ENCODE measurements around the gene FBXW7. TPM values are rescaled to one million over a fixed set of nuclear protein-coding genes. Genes with fewer than 3 reads are reported as not detected.

Gene FBXW7
- total RNA-seq, 2 donors from 2014 or later = 34.5 to 40.5 TPM

DNA sequence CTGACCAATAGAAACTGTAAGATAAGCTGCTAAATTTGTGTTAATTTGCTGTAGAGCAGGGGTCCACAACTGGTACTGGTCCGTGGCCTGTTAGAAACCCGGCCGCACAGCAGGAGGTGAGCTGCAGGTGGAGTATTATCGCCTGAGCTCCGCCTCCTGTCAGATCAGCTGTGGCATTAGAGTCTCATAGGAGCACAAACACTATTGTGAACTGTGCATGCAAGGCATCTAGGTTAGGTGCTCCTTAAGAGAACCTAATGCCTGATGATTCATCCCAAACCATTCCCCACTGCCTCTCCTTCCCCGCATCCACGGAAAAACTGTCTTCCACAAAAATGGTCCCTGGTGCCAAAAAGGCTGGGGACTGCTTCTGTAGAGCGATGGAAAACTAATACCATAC is 19.7 kb downstream of the FBXW7 start:
- H3K9me3 ChIP-seq = no peaks in the 10 kb centered on the region
- WGBS, 2 donors = 93 to 97% methylated on average over 8 of the region's 8 CpGs
- no peak overlapping the region for H3K27ac ChIP-seq
- intact Hi-C loops (cut with DNase I) = no loop called here
- no peaks in the 10 kb centered on the region for H3K27me3 ChIP-seq
- no peaks in the 10 kb centered on the region for H3K36me3 ChIP-seq (replicated peaks in 1 of 2; ENCODE audit: insufficient read depth in 1 of 2, low read depth in 2 of 2)
- H3K4me1 ChIP-seq = no peaks in the 10 kb centered on the region
- TF ChIP-seq CTCF (IDR thresholded peaks at IDR 0.05) = no peak
- TF ChIP-seq POLR2A (IDR thresholded peaks at IDR 0.05) = no peak
- no peak for DNase-seq
- no peak for ATAC-seq
- H3K4me3 ChIP-seq = no peak overlapping the region

- intact Hi-C loops (cut with DNase I) = no loop called here
- Histone ChIP-seq H3K36me3 (replicated peaks in 1 of 2; ENCODE audit: insufficient read depth in 1 of 2, low read depth in 2 of 2) (no peaks in the 10 kb centered on the region), H3K4me1 (no peaks in the 10 kb centered on the region), H3K27me3 (no peaks in the 10 kb centered on the region), H3K4me3 (no peak overlapping the region), H3K9me3 (no peaks in the 10 kb centered on the region), H3K27ac (no peak overlapping the region)
- WGBS, 2 donors = 80 to 91% methylated on average over 2 of the region's 2 CpGs
- no peak for DNase-seq
- no peak for ATAC-seq
- no peak for TF ChIP-seq POLR2A (IDR thresholded peaks at IDR 0.05)
- no peak for TF ChIP-seq CTCF (IDR thresholded peaks at IDR 0.05)
Observed at GRCh38 chr4:152515678-152516077, 20.2 kb downstream of the FBXW7 start.

GRCh38 chr4:152514356-152514755 is 21.5 kb downstream of the FBXW7 start:
- no peak overlapping the region for H3K27ac ChIP-seq
- no peak for DNase-seq
- no peaks in the 10 kb centered on the region for H3K4me1 ChIP-seq
- no peaks in the 10 kb centered on the region for H3K27me3 ChIP-seq
- ATAC-seq = no peak
- H3K9me3 ChIP-seq = no peaks in the 10 kb centered on the region
- no peak overlapping the region for H3K4me3 ChIP-seq
- no peaks in the 10 kb centered on the region for H3K36me3 ChIP-seq (replicated peaks in 1 of 2; ENCODE audit: insufficient read depth in 1 of 2, low read depth in 2 of 2)
- intact Hi-C loops (cut with DNase I) = no loop called here
- TF ChIP-seq CTCF (IDR thresholded peaks at IDR 0.05) (no peak), POLR2A (IDR thresholded peaks at IDR 0.05) (no peak)

DNA sequence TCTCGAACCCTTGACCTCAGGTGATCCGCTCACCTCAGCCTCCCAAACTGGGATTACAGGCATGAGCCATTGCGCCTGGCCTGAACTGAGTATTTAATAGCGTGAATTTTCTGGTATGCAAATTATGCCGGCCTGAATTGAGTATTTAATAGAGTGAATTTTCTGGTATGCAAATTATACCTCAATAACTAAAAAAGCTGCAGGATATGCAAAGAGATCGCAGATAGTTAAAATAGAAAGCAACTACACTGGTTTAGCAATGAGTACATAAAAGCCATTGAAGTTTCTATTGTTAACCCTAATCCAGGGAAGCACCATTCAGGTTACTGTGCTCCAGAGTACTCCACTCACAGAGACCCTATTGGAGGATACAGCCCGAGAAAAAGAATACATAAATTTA is 22.8 kb downstream of the FBXW7 start:
- Histone ChIP-seq H3K9me3 (no peaks in the 10 kb centered on the region), H3K4me3 (no peak overlapping the region), H3K36me3 (replicated peaks in 1 of 2; ENCODE audit: insufficient read depth in 1 of 2, low read depth in 2 of 2) (no peaks in the 10 kb centered on the region), H3K27me3 (no peaks in the 10 kb centered on the region), H3K27ac (no peak overlapping the region), H3K4me1 (no peaks in the 10 kb centered on the region)
- no peak for ATAC-seq
- no peak for TF ChIP-seq POLR2A (IDR thresholded peaks at IDR 0.05)
- no peak for TF ChIP-seq CTCF (IDR thresholded peaks at IDR 0.05)
- DNase-seq = no peak
- WGBS, 2 donors = 94 to 95% methylated on average over 7 of the region's 7 CpGs
- intact Hi-C loops (cut with DNase I) = no loop called here

DNA sequence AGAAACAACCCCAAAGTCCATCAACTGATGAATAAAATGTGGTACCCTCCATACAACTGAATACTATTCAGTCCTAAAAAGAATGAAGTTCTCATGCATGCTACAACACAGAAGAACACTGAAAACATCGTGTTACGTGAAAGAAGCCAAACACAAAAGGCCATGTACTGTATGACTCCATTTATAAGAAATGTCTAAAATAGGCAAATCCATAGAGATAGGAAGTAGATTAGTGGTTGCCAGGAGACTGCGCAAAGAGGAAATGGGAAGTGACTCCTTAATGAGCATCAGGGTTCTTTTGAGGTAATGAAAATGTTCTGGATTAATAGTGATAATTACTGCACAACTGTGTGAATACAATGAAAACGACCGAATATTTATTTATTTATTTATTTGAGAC is 23.4 kb downstream of the FBXW7 start:
- no peak for DNase-seq
- Histone ChIP-seq H3K4me3 (no peak overlapping the region), H3K27me3 (no peaks in the 10 kb centered on the region), H3K27ac (no peak overlapping the region), H3K9me3 (no peaks in the 10 kb centered on the region), H3K4me1 (no peaks in the 10 kb centered on the region), H3K36me3 (replicated peaks in 1 of 2; ENCODE audit: insufficient read depth in 1 of 2, low read depth in 2 of 2) (no peaks in the 10 kb centered on the region)
- intact Hi-C loops (cut with DNase I) = no loop called here
- TF ChIP-seq POLR2A (IDR thresholded peaks at IDR 0.05) = no peak
- TF ChIP-seq CTCF (IDR thresholded peaks at IDR 0.05) = no peak
- no peak for ATAC-seq
- WGBS, 2 donors = 86 to 90% methylated on average over 5 of the region's 5 CpGs

All from body of pancreas (tissue), 4 donors.